Raji (cell line): Measurements from ENCODE around the gene CPTP.
A peak's percentile ranks its signal among the peaks of the same experiment; 100 is the strongest.

Experiments
- POLR2A ChIP-seq: IDR thresholded peaks from 2 replicates; pipeline ENCODE4 v1.6.1; 2011; ENCODE audit warnings: low read depth, low read length, control low read depth; ENCODE audit not compliant: insufficient read depth

The CPTP gene

GRCh38 chr1:1343811-1344421 lies 19.3 kb downstream of the CPTP start:
- TF ChIP-seq POLR2A: no peak

- TF ChIP-seq POLR2A: no peak
Measured at GRCh38 chr1:1344655-1345361, 20.2 kb downstream of the CPTP start.

GRCh38 chr1:1345384-1345783 lies 20.8 kb downstream of the CPTP start:
- no peak for TF ChIP-seq POLR2A

GRCh38 chr1:1345860-1346500 lies 21.4 kb downstream of the CPTP start:
- no peak for TF ChIP-seq POLR2A

- TF ChIP-seq POLR2A: no peak
Measured at GRCh38 chr1:1346501-1346890, 21.9 kb downstream of the CPTP start.

- TF ChIP-seq POLR2A: no peak
Measured at GRCh38 chr1:1347026-1347595, 22.5 kb downstream of the CPTP start.

GRCh38 chr1:1347663-1348419 lies 23.2 kb downstream of the CPTP start:
- TF ChIP-seq POLR2A: no peak

GRCh38 chr1:1348420-1349255 lies 24.0 kb downstream of the CPTP start:
- TF ChIP-seq POLR2A: peak; percentile 18; the same call in 1 of the 2 replicates

- TF ChIP-seq POLR2A: peak; percentile 81
Measured at GRCh38 chr1:1349256-1350012, 24.8 kb downstream of the CPTP start, which contains the start of gene DVL1. Gene DVL1 (minus strand): TSS chr1:1349418. CDS start chr1:1349065, 353 bp downstream.

- 0 out of 2 replicates have a peak, but pooled peaks have one; percentile 42 for TF ChIP-seq POLR2A
Measured at GRCh38 chr1:1351511-1352427, 27.2 kb downstream of the CPTP start.

GRCh38 chr1:1352786-1353388 lies 28.3 kb downstream of the CPTP start:
- TF ChIP-seq POLR2A: peak; percentile 62
